Epithelial cell of esophagus (primary cell): Measurements from ENCODE around the gene ACAD9.

ENCODE experiments used
- DNase-seq: peaks from one replicate; pipeline ENCODE4 v3.0.0; 2010; ENCODE audit warnings: low read depth
- H3K4me3 ChIP-seq: 2 replicates; pipeline ENCODE4 v1.5.1; 2011; ENCODE audit warnings: mild to moderate bottlenecking, low read length, control low read depth
- TF ChIP-seq, protein P1 (sequence below): IDR thresholded peaks from 2 replicates; pipeline ENCODE4 v1.5.1; 2011; ENCODE audit warnings: low read depth, mild to moderate bottlenecking, low read length, control low read depth, inconsistent platforms; ENCODE audit not compliant: insufficient read depth; ENCODE audit errors: missing control alignments

ACAD9 gene

DNA sequence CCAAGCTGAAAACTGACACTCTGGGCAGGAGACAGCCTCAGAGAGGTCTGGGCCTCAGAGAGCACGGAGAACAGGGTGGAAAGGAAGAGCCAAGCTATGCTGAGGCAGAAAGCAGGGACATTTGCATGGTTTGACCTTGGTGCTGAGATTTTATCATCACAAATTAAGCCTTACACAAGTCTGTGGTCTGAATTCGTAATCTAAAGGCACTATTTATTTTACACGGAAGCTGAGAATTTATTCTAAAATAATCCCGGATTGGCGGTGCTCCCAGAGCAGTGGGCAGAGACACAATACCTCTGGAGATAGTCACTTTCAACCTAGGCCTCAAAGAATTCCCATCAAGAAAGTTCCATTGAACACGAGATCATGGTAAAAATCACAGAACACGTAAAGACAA, 67.0 kb downstream of the ACAD9 start:
- no peak overlapping the region for H3K4me3 ChIP-seq
- DNase-seq = no peak
- TF ChIP-seq, protein P1, sequence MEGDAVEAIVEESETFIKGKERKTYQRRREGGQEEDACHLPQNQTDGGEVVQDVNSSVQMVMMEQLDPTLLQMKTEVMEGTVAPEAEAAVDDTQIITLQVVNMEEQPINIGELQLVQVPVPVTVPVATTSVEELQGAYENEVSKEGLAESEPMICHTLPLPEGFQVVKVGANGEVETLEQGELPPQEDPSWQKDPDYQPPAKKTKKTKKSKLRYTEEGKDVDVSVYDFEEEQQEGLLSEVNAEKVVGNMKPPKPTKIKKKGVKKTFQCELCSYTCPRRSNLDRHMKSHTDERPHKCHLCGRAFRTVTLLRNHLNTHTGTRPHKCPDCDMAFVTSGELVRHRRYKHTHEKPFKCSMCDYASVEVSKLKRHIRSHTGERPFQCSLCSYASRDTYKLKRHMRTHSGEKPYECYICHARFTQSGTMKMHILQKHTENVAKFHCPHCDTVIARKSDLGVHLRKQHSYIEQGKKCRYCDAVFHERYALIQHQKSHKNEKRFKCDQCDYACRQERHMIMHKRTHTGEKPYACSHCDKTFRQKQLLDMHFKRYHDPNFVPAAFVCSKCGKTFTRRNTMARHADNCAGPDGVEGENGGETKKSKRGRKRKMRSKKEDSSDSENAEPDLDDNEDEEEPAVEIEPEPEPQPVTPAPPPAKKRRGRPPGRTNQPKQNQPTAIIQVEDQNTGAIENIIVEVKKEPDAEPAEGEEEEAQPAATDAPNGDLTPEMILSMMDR = no peak

DNA sequence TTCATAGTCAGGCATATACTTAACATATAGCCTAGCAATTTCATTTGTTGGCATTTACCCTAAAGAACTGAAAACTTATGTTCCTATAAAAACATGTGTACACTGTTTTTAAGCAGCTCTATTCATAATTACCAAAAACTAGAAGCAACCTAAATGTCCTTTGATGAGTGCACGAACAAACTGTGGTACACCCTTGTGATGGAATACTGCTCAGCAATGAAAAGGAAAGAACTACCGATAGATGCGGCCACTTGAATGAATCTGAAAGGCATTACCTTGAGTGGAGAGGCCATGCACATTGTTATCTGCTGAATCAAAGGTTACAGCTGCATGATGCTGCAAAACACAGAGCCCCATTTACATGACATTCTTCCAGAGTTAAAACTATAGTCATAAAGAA, 69.7 kb downstream of the ACAD9 start:
- TF ChIP-seq, protein P1 = no peak
- no peak overlapping the region for H3K4me3 ChIP-seq
- no peak for DNase-seq

DNA sequence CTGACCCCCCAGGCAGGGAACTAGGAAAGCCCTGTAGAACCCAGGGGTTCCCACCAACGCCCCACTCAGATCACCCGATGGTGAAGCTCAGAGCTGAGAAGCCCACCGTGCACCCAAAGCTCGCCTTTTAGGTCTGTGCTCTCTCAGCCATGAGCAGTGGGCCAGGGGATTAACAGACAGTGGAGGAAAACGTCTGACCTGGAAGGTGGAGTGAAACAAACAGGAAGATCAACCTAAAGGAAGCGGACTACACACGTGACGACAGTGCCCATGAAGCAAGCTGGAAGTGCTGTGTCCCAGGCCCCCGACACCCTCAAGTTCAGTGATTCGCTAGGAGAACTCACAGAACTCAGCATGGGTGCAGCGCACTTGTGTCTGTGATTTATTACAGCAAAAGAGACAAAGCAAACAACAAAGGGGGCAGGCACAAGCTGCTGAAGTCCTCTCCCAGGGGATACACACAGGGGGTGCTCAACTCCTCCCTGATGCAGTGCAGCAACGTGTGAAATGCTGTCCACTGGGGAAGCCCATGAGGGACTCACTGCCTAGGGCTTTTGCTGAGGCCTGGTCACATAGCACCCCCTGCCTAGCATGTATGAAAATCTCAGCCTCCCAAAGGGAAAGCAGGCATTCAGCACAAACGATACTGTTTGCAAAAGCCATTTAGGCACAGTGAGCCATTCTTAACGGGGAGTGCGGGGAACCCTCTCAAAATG, 71.0 kb downstream of the ACAD9 start:
- TF ChIP-seq, protein P1 = peak; percentile 33
- DNase-seq = peak; percentile 37

DNA sequence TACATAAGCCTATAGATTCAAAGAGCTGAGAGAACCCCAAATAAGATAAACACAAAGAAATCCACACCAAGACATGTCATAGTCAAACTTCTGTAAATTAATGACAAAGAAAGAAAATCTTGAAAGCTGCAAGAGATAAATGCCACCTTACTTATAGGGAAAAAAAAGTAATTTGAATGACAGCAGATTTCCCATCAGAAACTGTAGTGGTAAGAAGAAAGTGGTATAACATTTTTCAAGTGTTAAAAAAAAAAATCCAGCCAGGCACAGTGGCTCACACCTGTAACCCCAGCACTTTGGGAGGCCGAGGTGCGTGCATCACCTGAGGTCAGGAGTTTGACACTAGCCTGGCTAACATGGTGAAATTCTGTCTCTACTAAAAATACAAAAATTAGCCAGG, 77.0 kb downstream of the ACAD9 start:
- H3K4me3 ChIP-seq = no peak overlapping the region
- TF ChIP-seq, protein P1 = no peak
- DNase-seq = no peak

More for the DNA sequence above, 71.0 kb downstream of the ACAD9 start:
- no peak overlapping the region for H3K4me3 ChIP-seq
